HG02763 (cell line): ENCODE measurements around the gene ZNFX1.
A peak's percentile ranks its signal among the peaks of the same experiment; 100 is the strongest.
"Not testable (repeated sequence)": the region's sequence is repeated elsewhere in the genome, so short reads cannot be mapped to it uniquely, and the experiment has no call there.

Source experiments
- ATAC-seq: cut with Tn5 transposase; IDR thresholded peaks from one replicate; pipeline ENCODE4 v1.9.1; 2021; ENCODE audit warnings: mild to moderate bottlenecking, moderate library complexity; ENCODE audit not compliant: unreplicated experiment

ZNFX1 gene

GRCh38 chr20:49278036-49278817 is at the start of gene ZNFX1:
ZNFX1 (minus strand) TSS chr20:49278057; CDS start chr20:49275839, 2,218 bp downstream.
- ATAC-seq, result peak; percentile 83

GRCh38 chr20:49326026-49326425 is 48.2 kb upstream of the ZNFX1 start:
- ATAC-seq, result no peak

- ATAC-seq, result no peak
Observed at GRCh38 chr20:49324306-49324705, 46.4 kb upstream of the ZNFX1 start.

GRCh38 chr20:49323622-49324238 is 45.9 kb upstream of the ZNFX1 start:
- ATAC-seq, result no peak

GRCh38 chr20:49320460-49320859 is 42.6 kb upstream of the ZNFX1 start:
- ATAC-seq, result no peak

- ATAC-seq, result no peak
Observed at GRCh38 chr20:49319208-49319809, 41.5 kb upstream of the ZNFX1 start.

GRCh38 chr20:49318430-49319207 is 40.8 kb upstream of the ZNFX1 start:
- ATAC-seq, result no peak

GRCh38 chr20:49318091-49318429 is 40.2 kb upstream of the ZNFX1 start:
- no peak for ATAC-seq

- ATAC-seq, result no peak
Observed at GRCh38 chr20:49316704-49317103, 38.8 kb upstream of the ZNFX1 start.

- ATAC-seq, result no peak
Observed at GRCh38 chr20:49315580-49315979, 37.7 kb upstream of the ZNFX1 start.

GRCh38 chr20:49314052-49314451 is 36.2 kb upstream of the ZNFX1 start:
- not testable (repeated sequence) for ATAC-seq

GRCh38 chr20:49313283-49313682 is 35.4 kb upstream of the ZNFX1 start:
- ATAC-seq, result no peak

GRCh38 chr20:49312661-49313060 is 34.8 kb upstream of the ZNFX1 start:
- no peak for ATAC-seq

- no peak for ATAC-seq
Observed at GRCh38 chr20:49310705-49311104, 32.8 kb upstream of the ZNFX1 start.

GRCh38 chr20:49308875-49309274 is 31.0 kb upstream of the ZNFX1 start:
- ATAC-seq, result no peak

GRCh38 chr20:49306903-49307620 is 29.2 kb upstream of the ZNFX1 start:
- no peak for ATAC-seq

- no peak for ATAC-seq
Observed at GRCh38 chr20:49303065-49303552, 25.3 kb upstream of the ZNFX1 start.

- no peak for ATAC-seq
Observed at GRCh38 chr20:49297605-49298530, 20.0 kb upstream of the ZNFX1 start.

GRCh38 chr20:49294002-49294654 is 16.3 kb upstream of the ZNFX1 start:
- ATAC-seq, result not testable (repeated sequence)
